GM18873 (cell line): Measurements from ENCODE around the gene F12.

ENCODE experiments used
- ATAC-seq: cut with Tn5 transposase; IDR thresholded peaks from one replicate; pipeline ENCODE4 v1.9.1; 2021; ENCODE audit warnings: mild to moderate bottlenecking, moderate library complexity, moderate number of reproducible peaks; ENCODE audit not compliant: unreplicated experiment, low FRiP score

F12 gene

GRCh38 chr5:177409043-177409801, at the start of gene F12:
TSS of gene F12 (minus strand) at chr5:177409564. CDS start at chr5:177409527, 37 bp downstream.
- ATAC-seq: no peak

- no peak for ATAC-seq
Observed at GRCh38 chr5:177458912-177459350, 49.6 kb upstream of the F12 start.

- ATAC-seq: no peak
Observed at GRCh38 chr5:177457852-177458681, 48.7 kb upstream of the F12 start.

GRCh38 chr5:177456976-177457851, 47.9 kb upstream of the F12 start:
- ATAC-seq: no peak

- ATAC-seq: no peak
Observed at GRCh38 chr5:177456591-177456964, 47.2 kb upstream of the F12 start.

GRCh38 chr5:177455661-177456590, 46.6 kb upstream of the F12 start:
- ATAC-seq: peak; percentile 18

- peak; percentile 42 for ATAC-seq
Observed at GRCh38 chr5:177455036-177455660, 45.8 kb upstream of the F12 start.

- ATAC-seq: peak; percentile 33
Observed at GRCh38 chr5:177454397-177455035, 45.2 kb upstream of the F12 start.

- ATAC-seq: peak; percentile 9
Observed at GRCh38 chr5:177453852-177454396, 44.6 kb upstream of the F12 start.

GRCh38 chr5:177452688-177453638, 43.6 kb upstream of the F12 start:
- ATAC-seq: no peak

- no peak for ATAC-seq
Observed at GRCh38 chr5:177450667-177451424, 41.5 kb upstream of the F12 start.

- ATAC-seq: no peak
Observed at GRCh38 chr5:177449140-177450061, 40.0 kb upstream of the F12 start.

GRCh38 chr5:177448244-177448950, 39.0 kb upstream of the F12 start:
- ATAC-seq: no peak

- no peak for ATAC-seq
Observed at GRCh38 chr5:177447611-177448243, 38.4 kb upstream of the F12 start.
